Hematopoietic multipotent progenitor cell treated with erythropoietin and hydrocortisone succinate and interleukin-3 and kit ligand, for 4 days (in vitro differentiated cells): ENCODE results near the gene PAQR9.

Experiments used
- DNase-seq: peaks from one replicate; pipeline ENCODE4 v3.0.0-alpha.2; 2015

The PAQR9 gene

GRCh38 chr3:142914286-142914811 lies 49.1 kb downstream of the PAQR9 start:
- DNase-seq = no peak

- no peak for DNase-seq
Observed at GRCh38 chr3:142913432-142913831, 50.0 kb downstream of the PAQR9 start.

GRCh38 chr3:142912402-142913172 lies 50.9 kb downstream of the PAQR9 start:
- no peak for DNase-seq
